GM12872 (cell line): ENCODE data around the gene NCKAP5.

Experiments
- TF ChIP-seq, protein P1 (sequence below): IDR thresholded peaks from 3 replicates; pipeline ENCODE4 v1.5.1; 2011; ENCODE audit warnings: low read depth, mild to moderate bottlenecking, low read length, moderate library complexity; ENCODE audit not compliant: insufficient read depth

The NCKAP5 gene

DNA sequence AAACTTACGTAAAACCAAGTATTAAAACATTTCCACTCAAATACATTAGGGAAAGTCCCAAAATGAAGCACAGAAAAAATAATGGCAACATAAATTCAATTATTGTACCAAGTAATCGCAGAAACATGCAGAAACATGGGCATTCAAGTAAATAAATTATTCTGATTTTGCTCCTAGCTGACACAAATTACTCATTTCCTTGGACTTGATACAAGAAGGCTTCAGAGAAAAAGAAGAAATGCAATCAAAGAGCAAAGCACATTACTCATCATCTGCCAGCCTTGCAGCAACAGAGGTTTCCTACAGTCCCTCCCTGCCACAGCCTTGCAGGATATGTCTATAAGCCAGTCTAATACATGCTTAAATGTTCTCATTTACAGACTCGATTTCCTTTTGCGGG lies 458.5 kb downstream of the NCKAP5 start:
- TF ChIP-seq, protein P1, sequence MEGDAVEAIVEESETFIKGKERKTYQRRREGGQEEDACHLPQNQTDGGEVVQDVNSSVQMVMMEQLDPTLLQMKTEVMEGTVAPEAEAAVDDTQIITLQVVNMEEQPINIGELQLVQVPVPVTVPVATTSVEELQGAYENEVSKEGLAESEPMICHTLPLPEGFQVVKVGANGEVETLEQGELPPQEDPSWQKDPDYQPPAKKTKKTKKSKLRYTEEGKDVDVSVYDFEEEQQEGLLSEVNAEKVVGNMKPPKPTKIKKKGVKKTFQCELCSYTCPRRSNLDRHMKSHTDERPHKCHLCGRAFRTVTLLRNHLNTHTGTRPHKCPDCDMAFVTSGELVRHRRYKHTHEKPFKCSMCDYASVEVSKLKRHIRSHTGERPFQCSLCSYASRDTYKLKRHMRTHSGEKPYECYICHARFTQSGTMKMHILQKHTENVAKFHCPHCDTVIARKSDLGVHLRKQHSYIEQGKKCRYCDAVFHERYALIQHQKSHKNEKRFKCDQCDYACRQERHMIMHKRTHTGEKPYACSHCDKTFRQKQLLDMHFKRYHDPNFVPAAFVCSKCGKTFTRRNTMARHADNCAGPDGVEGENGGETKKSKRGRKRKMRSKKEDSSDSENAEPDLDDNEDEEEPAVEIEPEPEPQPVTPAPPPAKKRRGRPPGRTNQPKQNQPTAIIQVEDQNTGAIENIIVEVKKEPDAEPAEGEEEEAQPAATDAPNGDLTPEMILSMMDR, result no peak

GRCh38 chr2:133107058-133107815 lies 461.0 kb downstream of the NCKAP5 start:
- TF ChIP-seq, protein P1, result no peak

- TF ChIP-seq, protein P1, result no peak
Observed at GRCh38 chr2:133104871-133105270, 463.4 kb downstream of the NCKAP5 start.

- TF ChIP-seq, protein P1, result no peak
Observed at GRCh38 chr2:133098787-133099186, 469.5 kb downstream of the NCKAP5 start.

DNA sequence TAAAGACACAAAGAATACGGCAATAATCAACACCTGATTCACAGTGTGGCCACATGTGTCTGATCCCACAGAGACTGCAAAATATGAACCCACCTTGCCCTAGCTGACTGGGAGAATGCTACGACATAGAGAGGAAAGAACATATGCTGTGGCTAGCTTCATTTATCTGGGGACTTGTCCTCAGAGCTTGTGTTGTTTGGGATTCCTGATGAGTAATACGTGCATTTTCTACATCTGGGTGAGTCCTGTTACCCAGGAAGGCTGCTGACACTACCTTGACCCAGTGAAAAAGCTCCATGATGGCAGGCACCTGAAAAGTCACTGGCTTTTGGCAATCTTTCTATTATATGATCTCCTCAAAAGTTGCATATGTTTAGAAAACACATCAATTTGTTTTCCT lies 470.6 kb downstream of the NCKAP5 start:
- TF ChIP-seq, protein P1, result no peak

DNA sequence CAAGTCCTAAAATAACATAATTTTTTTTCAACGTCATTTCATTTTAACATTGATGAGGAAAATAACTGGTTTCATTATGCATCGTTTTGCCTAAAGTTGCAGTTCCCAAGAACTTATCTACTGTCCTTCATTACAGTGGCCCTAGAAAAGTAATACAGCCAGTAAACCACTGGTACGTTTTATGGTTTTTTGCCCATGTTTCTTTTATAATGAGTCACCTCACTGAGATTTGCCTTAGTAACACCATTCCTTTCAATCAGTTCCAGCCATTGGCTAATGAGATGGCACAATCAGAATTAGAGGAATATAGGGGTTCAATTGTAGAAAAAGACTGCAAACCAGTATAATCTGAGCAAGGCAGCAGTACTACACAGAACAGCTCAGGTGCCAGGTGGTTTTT lies 475.7 kb downstream of the NCKAP5 start:
- TF ChIP-seq, protein P1, result no peak

GRCh38 chr2:133090358-133090757 lies 477.9 kb downstream of the NCKAP5 start:
- TF ChIP-seq, protein P1, result no peak
